GM19328 (cell line): ENCODE measurements around the gene BLOC1S1.

Experiments
- ATAC-seq: cut with Tn5 transposase; IDR thresholded peaks from one replicate; pipeline ENCODE4 v1.9.1; 2021; ENCODE audit warnings: mild to moderate bottlenecking, moderate library complexity; ENCODE audit not compliant: unreplicated experiment

The BLOC1S1 gene

GRCh38 chr12:55715833-55716581, at the start of gene BLOC1S1:
Gene BLOC1S1, plus strand, starts transcription at chr12:55716046. Its CDS starts 6 bp downstream, at chr12:55716052.
- ATAC-seq, result peak; percentile 71

GRCh38 chr12:55666508-55666907, 49.3 kb upstream of the BLOC1S1 start:
- ATAC-seq, result no peak

GRCh38 chr12:55670276-55670675, 45.6 kb upstream of the BLOC1S1 start:
- ATAC-seq, result no peak

- ATAC-seq, result no peak
These were observed 44.1 kb upstream of the BLOC1S1 start for GRCh38 chr12:55671746-55672145.

- ATAC-seq, result peak; percentile 98
These were observed 42.2 kb upstream of the BLOC1S1 start for GRCh38 chr12:55673638-55674037.

- ATAC-seq, result no peak
These were observed 40.2 kb upstream of the BLOC1S1 start for GRCh38 chr12:55675666-55676065.

GRCh38 chr12:55676707-55677106, 39.1 kb upstream of the BLOC1S1 start:
- ATAC-seq, result no peak

GRCh38 chr12:55679691-55680090, 36.2 kb upstream of the BLOC1S1 start:
- ATAC-seq, result no peak

- ATAC-seq, result no peak
These were observed 34.4 kb upstream of the BLOC1S1 start for GRCh38 chr12:55681142-55682077.

- no peak for ATAC-seq
These were observed 33.6 kb upstream of the BLOC1S1 start for GRCh38 chr12:55682087-55682796.

GRCh38 chr12:55683676-55684075, 32.2 kb upstream of the BLOC1S1 start:
- ATAC-seq, result no peak

- ATAC-seq, result no peak
These were observed 31.0 kb upstream of the BLOC1S1 start for GRCh38 chr12:55684761-55685370.

GRCh38 chr12:55685671-55686070, 30.2 kb upstream of the BLOC1S1 start:
- no peak for ATAC-seq

GRCh38 chr12:55686366-55687010, 29.4 kb upstream of the BLOC1S1 start:
- ATAC-seq, result no peak

GRCh38 chr12:55687746-55688145, 28.1 kb upstream of the BLOC1S1 start:
- peak; percentile 70 for ATAC-seq

GRCh38 chr12:55688716-55689655, 26.9 kb upstream of the BLOC1S1 start:
- ATAC-seq, result no peak

GRCh38 chr12:55692631-55693322, 23.1 kb upstream of the BLOC1S1 start:
- no peak for ATAC-seq

- ATAC-seq, result no peak
These were observed 22.3 kb upstream of the BLOC1S1 start for GRCh38 chr12:55693323-55694187.
